ENCODE measurements around the gene CETP. TPM values are rescaled to one million over a fixed set of nuclear protein-coding genes. Genes with fewer than 3 reads are reported as not detected.

CETP gene
- total and polyA plus RNA-seq, 2 of the 8 experiments (the other 6 are each of a cell fraction or from before 2014, with no cell fraction given): not detected

- Histone ChIP-seq H3K27ac (ENCODE audit: low read depth, low read length) (no peak overlapping the region), H2AFZ (ENCODE audit: low read length) (no peak overlapping the region), H3K9me3 (ENCODE audit: insufficient read depth in 2 of 2, low read depth in 1 of 2, low read length in 1 of 2) (no peaks in the 10 kb centered on the region), H2BK12ac (ENCODE audit: low read depth, low read length) (no peak overlapping the region), H3K9ac (replicated peaks in 1 of 4; ENCODE audit: extremely low read depth in 1 of 4, low read depth in 3 of 4, low read length in 3 of 4) (no peak overlapping the region), H2BK20ac (ENCODE audit: low read length) (0 out of 2 replicates have a peak overlapping the region, but pooled peaks have one; percentile 61), H3K14ac (ENCODE audit: insufficient read length) (no peak overlapping the region), H4K8ac (ENCODE audit: extremely low read depth, insufficient read depth, low read length) (no peak overlapping the region), H3K36me3 (ENCODE audit: control insufficient read depth in 2 of 4, insufficient read depth in 4 of 4, low read length in 3 of 4) (no peaks in the 10 kb centered on the region), H3K4me3 (ENCODE audit: extremely low read depth in 1 of 4, insufficient read depth in 2 of 4, low read depth in 3 of 4, low read length in 4 of 4) (no peak overlapping the region), H3K79me1 (ENCODE audit: low read depth, low read length) (no peaks in the 10 kb centered on the region), H2BK5ac (ENCODE audit: low read depth, low read length) (no peak overlapping the region; the same call in 1 of the 2 replicates), H3K23ac (ENCODE audit: insufficient read length) (no peak overlapping the region), H2BK15ac (ENCODE audit: low read length) (no peak overlapping the region), H4K5ac (ENCODE audit: insufficient read length, low read depth, low read length) (no peak overlapping the region), H3K23me2 (ENCODE audit: low read depth, low read length) (no peaks in the 10 kb centered on the region), H3K4me1 (replicated peaks in 1 of 4; ENCODE audit: control insufficient read depth in 3 of 4, insufficient read depth in 4 of 4, low read length in 3 of 4) (no peaks in the 10 kb centered on the region), H4K20me1 (replicated peaks in 1 of 2; ENCODE audit: control insufficient read depth in 1 of 2, insufficient read depth in 2 of 2, low read length in 2 of 2) (no peaks in the 10 kb centered on the region), H3K18ac (ENCODE audit: extremely low read depth, low read length) (no peak overlapping the region), H3K56ac (replicated peaks; ENCODE audit: insufficient read length, low read depth, low read length) (no peak overlapping the region), H3K4me2 (ENCODE audit: insufficient read depth in 1 of 2, low read depth in 2 of 2, low read length in 2 of 2) (no peak overlapping the region), H2AK5ac (ENCODE audit: low read depth, low read length) (no peak overlapping the region; the same call in 1 of the 2 replicates), H4K91ac (replicated peaks; ENCODE audit: insufficient read length, low read length) (no peak overlapping the region), H3K27me3 (replicated peaks in 1 of 4; ENCODE audit: control insufficient read depth in 3 of 4, extremely low read depth in 1 of 4, insufficient read depth in 3 of 4, low read length in 3 of 4) (no peaks in the 10 kb centered on the region), H3K4ac (replicated peaks; ENCODE audit: insufficient read length, low read depth, low read length) (no peak overlapping the region), H2BK120ac (replicated peaks; ENCODE audit: low read depth, low read length) (no peak overlapping the region), H3K79me2 (ENCODE audit: control insufficient read depth in 1 of 2, insufficient read depth in 2 of 2, low read length in 2 of 2) (no peaks in the 10 kb centered on the region)
- ChIA-PET CTCF (ENCODE audit: partially characterized antibody) (interaction anchor here (1.5 to 8.1 kb wide), 5 partner anchors 11 to 79 kb away, joined by 3 to 67 read pairs (median 5); no protein-coding TSS in a partner anchor), POLR2A (ENCODE audit: partially characterized antibody) (interaction anchor here (2.1 kb wide), 1 partner anchor 8 kb away, joined by 4 read pairs; the partner anchor contains the start of gene NLRC5)
- 90% methylated on average over 12 of the region's 12 CpGs; no CpG with 5 or more reads in 1 of the 2 experiments for WGBS, 2 experiments (ENCODE audit: extremely low coverage in 1 of 2, insufficient coverage in 1 of 2, insufficient read length in 1 of 2, insufficient replicate concordance in 2 of 2, low coverage in 1 of 2, low lambda C conversion rate in 2 of 2, missing lambda C conversion rate in 1 of 2)
- FAIRE-seq (no peak), DNase-seq (ENCODE audit: low read depth in 1 of 2, low spot score in 2 of 2) (no peak)
- no peak for TF ChIP-seq PHF8 (conservative IDR thresholded peaks at IDR 0.05; ENCODE audit: low read depth, low read length)
- TF ChIP-seq SUZ12 (IDR thresholded peaks at IDR 0.05; ENCODE audit: low read length): no peak
- TF ChIP-seq RBBP5 (IDR thresholded peaks at IDR 0.05; ENCODE audit: borderline replicate concordance, low read depth, low read length): no peak
- no peak for TF ChIP-seq KDM5A (IDR thresholded peaks at IDR 0.05; ENCODE audit: low read length)
- TF ChIP-seq TBP (IDR thresholded peaks at IDR 0.05; ENCODE audit: low read depth, low read length): no peak
- TF ChIP-seq EGR1 (IDR thresholded peaks at IDR 0.05; ENCODE audit: borderline replicate concordance, low read depth, low read length): no peak
- TF ChIP-seq RFX5 (IDR thresholded peaks at IDR 0.05; ENCODE audit: borderline replicate concordance, low read depth, low read length): no peak
These were observed 20.1 kb downstream of the CETP start for GRCh38 chr16:56981729-56982271.
